Measurements from ENCODE around the gene EAF2. TPM values are rescaled to one million over a fixed set of nuclear protein-coding genes. Genes with fewer than 3 reads are reported as not detected.
A peak's percentile ranks its signal among the peaks of the same experiment; 100 is the strongest.

Gene EAF2
- total RNA-seq, 1 donor from 2014 or later, result 2.7 TPM

DNA sequence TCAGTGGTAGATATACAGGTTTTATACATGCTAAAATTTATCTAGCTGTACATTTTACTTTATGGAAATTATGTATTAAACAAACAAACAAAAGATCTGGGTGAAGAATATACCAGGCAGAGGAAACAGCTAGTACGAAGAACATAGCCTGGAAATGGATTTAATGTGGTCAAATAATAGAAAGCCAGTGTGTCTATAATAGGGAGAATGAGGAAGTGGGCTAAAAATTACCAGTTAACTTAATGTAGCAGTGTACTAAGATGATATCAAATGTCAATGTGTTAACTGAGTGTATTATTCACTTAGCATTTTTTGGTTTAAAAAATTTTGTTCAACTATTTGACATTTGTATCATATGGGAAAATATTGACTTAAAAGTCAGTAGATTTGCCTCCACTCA lies 36.4 kb downstream of the EAF2 start:
- DNase-seq (ENCODE audit: low spot score), result no peak
- no peaks in the 10 kb centered on the region for H3K4me1 Mint-ChIP-seq (ENCODE audit: low read depth)
- H3K27me3 Mint-ChIP-seq (ENCODE audit: low read depth), result no peaks in the 10 kb centered on the region
- H3K4me3 Mint-ChIP-seq (ENCODE audit: unreplicated experiment), result no peak overlapping the region
- no peak overlapping the region for H3K27ac Mint-ChIP-seq (ENCODE audit: unreplicated experiment)
- TF ChIP-seq, protein P1, sequence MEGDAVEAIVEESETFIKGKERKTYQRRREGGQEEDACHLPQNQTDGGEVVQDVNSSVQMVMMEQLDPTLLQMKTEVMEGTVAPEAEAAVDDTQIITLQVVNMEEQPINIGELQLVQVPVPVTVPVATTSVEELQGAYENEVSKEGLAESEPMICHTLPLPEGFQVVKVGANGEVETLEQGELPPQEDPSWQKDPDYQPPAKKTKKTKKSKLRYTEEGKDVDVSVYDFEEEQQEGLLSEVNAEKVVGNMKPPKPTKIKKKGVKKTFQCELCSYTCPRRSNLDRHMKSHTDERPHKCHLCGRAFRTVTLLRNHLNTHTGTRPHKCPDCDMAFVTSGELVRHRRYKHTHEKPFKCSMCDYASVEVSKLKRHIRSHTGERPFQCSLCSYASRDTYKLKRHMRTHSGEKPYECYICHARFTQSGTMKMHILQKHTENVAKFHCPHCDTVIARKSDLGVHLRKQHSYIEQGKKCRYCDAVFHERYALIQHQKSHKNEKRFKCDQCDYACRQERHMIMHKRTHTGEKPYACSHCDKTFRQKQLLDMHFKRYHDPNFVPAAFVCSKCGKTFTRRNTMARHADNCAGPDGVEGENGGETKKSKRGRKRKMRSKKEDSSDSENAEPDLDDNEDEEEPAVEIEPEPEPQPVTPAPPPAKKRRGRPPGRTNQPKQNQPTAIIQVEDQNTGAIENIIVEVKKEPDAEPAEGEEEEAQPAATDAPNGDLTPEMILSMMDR (IDR thresholded peaks at IDR 0.05), result no peak
- H3K9me3 Mint-ChIP-seq (ENCODE audit: low read depth), result peaks cover 4% of the 10 kb centered on the region
- H3K36me3 Mint-ChIP-seq (ENCODE audit: low read depth), result peaks cover 3% of the 10 kb centered on the region

DNA sequence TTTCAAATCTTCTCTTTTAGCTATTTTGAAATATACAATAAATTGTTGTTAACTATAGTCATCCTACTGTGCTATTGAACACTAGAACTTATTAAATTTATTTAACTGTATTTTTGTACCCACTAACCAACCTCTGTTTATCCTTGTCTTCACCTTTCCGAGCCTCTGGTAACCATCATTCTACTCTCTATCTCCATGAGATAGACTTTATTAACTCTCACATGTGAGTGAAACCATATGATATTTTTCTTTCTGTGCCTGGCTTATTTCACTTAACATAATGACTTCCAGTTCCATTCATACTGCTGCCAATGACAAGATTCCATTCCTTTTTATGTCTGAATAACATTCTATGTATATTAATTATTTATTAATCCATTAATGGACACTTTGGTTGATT lies 43.4 kb downstream of the EAF2 start:
- H3K36me3 Mint-ChIP-seq (ENCODE audit: low read depth), result no peaks in the 10 kb centered on the region
- no peaks in the 10 kb centered on the region for H3K27me3 Mint-ChIP-seq (ENCODE audit: low read depth)
- H3K27ac Mint-ChIP-seq (ENCODE audit: unreplicated experiment), result no peak overlapping the region
- TF ChIP-seq, protein P1 (IDR thresholded peaks at IDR 0.05), result no peak
- no peaks in the 10 kb centered on the region for H3K9me3 Mint-ChIP-seq (ENCODE audit: low read depth)
- no peak for DNase-seq (ENCODE audit: low spot score)
- no peaks in the 10 kb centered on the region for H3K4me1 Mint-ChIP-seq (ENCODE audit: low read depth)
- H3K4me3 Mint-ChIP-seq (ENCODE audit: unreplicated experiment), result no peak overlapping the region

DNA sequence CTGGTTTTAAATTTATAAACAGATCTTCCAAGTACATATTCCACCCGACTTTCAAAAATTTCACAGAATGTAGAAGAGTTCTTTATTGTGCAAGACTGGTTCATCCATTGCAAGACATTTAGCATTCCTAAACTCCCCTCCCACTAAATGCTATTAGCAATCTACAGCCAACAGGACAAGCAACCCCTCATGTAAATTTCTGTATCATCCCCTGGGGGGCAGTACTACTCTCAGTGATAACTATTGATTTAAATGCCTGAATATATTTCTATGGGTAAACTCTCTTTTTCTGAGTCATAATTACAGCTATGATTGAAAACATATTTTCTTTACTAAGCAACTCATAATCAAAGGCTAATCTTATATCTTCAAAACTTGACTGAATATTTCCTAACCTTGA lies 48.5 kb downstream of the EAF2 start:
- H3K36me3 Mint-ChIP-seq (ENCODE audit: low read depth), result no peaks in the 10 kb centered on the region
- no peak overlapping the region for H3K27ac Mint-ChIP-seq (ENCODE audit: unreplicated experiment)
- no peak for DNase-seq (ENCODE audit: low spot score)
- no peaks in the 10 kb centered on the region for H3K4me1 Mint-ChIP-seq (ENCODE audit: low read depth)
- H3K4me3 Mint-ChIP-seq (ENCODE audit: unreplicated experiment), result no peak overlapping the region
- TF ChIP-seq, protein P1 (IDR thresholded peaks at IDR 0.05), result peak; percentile 45
- H3K9me3 Mint-ChIP-seq (ENCODE audit: low read depth), result no peaks in the 10 kb centered on the region
- H3K27me3 Mint-ChIP-seq (ENCODE audit: low read depth), result no peaks in the 10 kb centered on the region

DNA sequence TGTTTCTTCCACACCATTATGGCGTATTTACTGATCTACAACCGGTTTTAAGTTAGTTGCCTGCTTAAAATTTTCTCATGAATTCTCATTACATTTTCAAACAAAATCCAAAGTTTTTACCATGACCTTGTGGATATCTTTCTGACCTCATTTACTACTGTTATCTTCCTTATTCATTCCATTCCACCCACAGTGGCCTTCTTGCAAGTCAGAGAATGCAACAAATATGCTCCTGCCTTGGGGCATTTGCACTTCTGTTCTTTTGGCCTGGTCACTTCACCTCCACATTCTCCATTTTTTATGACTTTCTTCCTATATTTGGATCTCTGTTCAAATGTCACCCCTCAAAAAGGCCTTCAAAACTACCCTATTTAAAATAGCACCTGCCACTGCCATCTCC lies 50.4 kb downstream of the EAF2 start:
- Mint-ChIP-seq H3K27me3 (ENCODE audit: low read depth) (no peaks in the 10 kb centered on the region), H3K4me3 (ENCODE audit: unreplicated experiment) (no peak overlapping the region), H3K36me3 (ENCODE audit: low read depth) (peaks cover 2% of the 10 kb centered on the region), H3K27ac (ENCODE audit: unreplicated experiment) (no peak overlapping the region), H3K4me1 (ENCODE audit: low read depth) (no peaks in the 10 kb centered on the region), H3K9me3 (ENCODE audit: low read depth) (no peaks in the 10 kb centered on the region)
- no peak for DNase-seq (ENCODE audit: low spot score)
- TF ChIP-seq, protein P1 (IDR thresholded peaks at IDR 0.05), result no peak

DNA sequence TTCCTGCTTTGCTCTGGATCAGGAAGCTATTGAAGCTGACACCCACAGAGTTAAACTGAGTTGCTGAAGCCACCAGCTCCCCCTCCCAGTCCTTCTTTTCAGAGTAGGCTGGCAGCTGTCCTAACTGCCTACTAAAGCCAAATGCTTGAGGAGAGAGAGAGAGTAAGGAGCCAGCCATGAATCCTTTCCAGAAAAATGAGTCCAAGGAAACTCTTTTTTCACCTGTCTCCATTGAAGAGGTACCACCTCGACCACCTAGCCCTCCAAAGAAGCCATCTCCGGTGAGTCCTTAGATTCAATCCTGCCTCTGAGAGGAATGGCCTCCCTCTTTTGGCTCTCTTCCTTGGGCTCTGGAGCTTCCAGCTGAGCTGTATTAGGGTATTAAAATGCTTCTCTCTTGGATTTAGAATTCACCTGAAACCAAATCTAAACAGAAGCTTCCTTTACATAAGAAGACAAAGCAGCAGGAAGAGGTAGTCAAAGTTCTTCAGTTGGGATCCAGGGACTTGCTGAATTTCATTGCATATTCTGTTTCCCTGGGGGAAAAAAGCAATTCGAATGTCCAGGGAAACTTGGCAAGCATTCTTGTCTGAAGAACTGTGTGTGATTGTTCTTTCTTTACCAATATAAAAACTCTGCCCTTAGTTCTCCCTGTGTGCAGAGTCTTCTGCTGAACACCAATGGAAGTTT lies 59.4 kb downstream of the EAF2 start, which contains the start of gene SLC15A2:
SLC15A2 (plus strand) TSS at position 101 of the 690 bp plus-strand sequence; CDS start at position 177, 76 bp downstream.
- H3K27ac Mint-ChIP-seq (ENCODE audit: unreplicated experiment), result no peak within 1 kb of the TSS
- TF ChIP-seq, protein P1 (IDR thresholded peaks at IDR 0.05), result no peak

More for the DNA sequence above, 59.4 kb downstream of the EAF2 start, which contains the start of gene SLC15A2:
- H3K27me3 Mint-ChIP-seq (ENCODE audit: low read depth), result no peaks in the 10 kb centered on the region
- H3K36me3 Mint-ChIP-seq (ENCODE audit: low read depth), result peaks cover 1% of the 10 kb centered on the region
- peaks cover 11% of the 10 kb centered on the region for H3K4me1 Mint-ChIP-seq (ENCODE audit: low read depth)
- H3K9me3 Mint-ChIP-seq (ENCODE audit: low read depth), result no peaks in the 10 kb centered on the region
- no peak for DNase-seq (ENCODE audit: low spot score)
- no peak within 1 kb of the TSS for H3K4me3 Mint-ChIP-seq (ENCODE audit: unreplicated experiment)

All from chondrocyte (in vitro differentiated cells).